GM19463 (cell line): Measurements from ENCODE around the gene LAG3.

Experiments
- ATAC-seq: cut with Tn5 transposase; IDR thresholded peaks from one replicate; pipeline ENCODE4 v1.9.1; 2021; ENCODE audit warnings: mild to moderate bottlenecking, moderate library complexity; ENCODE audit not compliant: unreplicated experiment

Gene LAG3

GRCh38 chr12:6821591-6822425 is 49.5 kb downstream of the LAG3 start, which contains the start of gene GPR162:
GPR162 (plus strand) TSS chr12:6821821; CDS start chr12:6823899, 2,078 bp downstream.
- ATAC-seq, result no peak

- no peak for ATAC-seq
Observed at GRCh38 chr12:6822426-6823135, 50.3 kb downstream of the LAG3 start.

GRCh38 chr12:6823182-6824084 is 51.1 kb downstream of the LAG3 start:
- no peak for ATAC-seq

- no peak for ATAC-seq
Observed at GRCh38 chr12:6824085-6824775, 51.9 kb downstream of the LAG3 start.

- no peak for ATAC-seq
Observed at GRCh38 chr12:6824901-6825381, 52.6 kb downstream of the LAG3 start.

GRCh38 chr12:6825398-6826124 is 53.2 kb downstream of the LAG3 start:
- ATAC-seq, result no peak

- no peak for ATAC-seq
Observed at GRCh38 chr12:6826125-6826733, 53.9 kb downstream of the LAG3 start.

GRCh38 chr12:6826734-6827436 is 54.6 kb downstream of the LAG3 start:
- no peak for ATAC-seq

GRCh38 chr12:6827437-6827911 is 55.2 kb downstream of the LAG3 start:
- no peak for ATAC-seq
